Activated CD4-positive, alpha-beta T cell treated with anti-CD3 and anti-CD28 coated beads for 1 hour (primary cell): ENCODE results near the gene NPY4R.
"Not testable (repeated sequence)": the region's sequence is repeated elsewhere in the genome, so short reads cannot be mapped to it uniquely, and the experiment has no call there.

Source experiments
- DNase-seq: peaks from one replicate; pipeline ENCODE4 v3.0.0-alpha.2; 2020

Gene NPY4R

GRCh38 chr10:46465765-46466164, at the start of gene NPY4R:
Gene NPY4R, minus strand, starts transcription at chr10:46465958. Its CDS starts 3,323 bp downstream, at chr10:46462635.
- not testable (repeated sequence) for DNase-seq

GRCh38 chr10:46515366-46515765, 49.6 kb upstream of the NPY4R start:
- DNase-seq, result no peak

- DNase-seq, result no peak
These were observed 49.1 kb upstream of the NPY4R start for GRCh38 chr10:46514899-46515298.

GRCh38 chr10:46514431-46514861, 48.7 kb upstream of the NPY4R start:
- no peak for DNase-seq

GRCh38 chr10:46513333-46513732, 47.6 kb upstream of the NPY4R start:
- DNase-seq, result not testable (repeated sequence)

GRCh38 chr10:46512725-46513124, 47.0 kb upstream of the NPY4R start:
- DNase-seq, result not testable (repeated sequence)

- not testable (repeated sequence) for DNase-seq
These were observed 46.2 kb upstream of the NPY4R start for GRCh38 chr10:46512002-46512401.

GRCh38 chr10:46499990-46500389, 34.2 kb upstream of the NPY4R start:
- not testable (repeated sequence) for DNase-seq

- not testable (repeated sequence) for DNase-seq
These were observed 33.4 kb upstream of the NPY4R start for GRCh38 chr10:46498985-46499703.

- DNase-seq, result not testable (repeated sequence)
These were observed 32.1 kb upstream of the NPY4R start for GRCh38 chr10:46497878-46498277.

GRCh38 chr10:46497401-46497800, 31.6 kb upstream of the NPY4R start:
- not testable (repeated sequence) for DNase-seq

GRCh38 chr10:46491364-46492114, 25.8 kb upstream of the NPY4R start:
- DNase-seq, result not testable (repeated sequence)

- not testable (repeated sequence) for DNase-seq
These were observed 24.5 kb upstream of the NPY4R start for GRCh38 chr10:46490285-46490684.

- DNase-seq, result not testable (repeated sequence)
These were observed 20.7 kb upstream of the NPY4R start for GRCh38 chr10:46486459-46486858.

GRCh38 chr10:46474746-46475320, 9.1 kb upstream of the NPY4R start:
- not testable (repeated sequence) for DNase-seq

GRCh38 chr10:46473758-46474157, 8.0 kb upstream of the NPY4R start:
- DNase-seq, result not testable (repeated sequence)

GRCh38 chr10:46470134-46470533, 4.4 kb upstream of the NPY4R start:
- not testable (repeated sequence) for DNase-seq

GRCh38 chr10:46468119-46468809, 2.5 kb upstream of the NPY4R start:
- DNase-seq, result not testable (repeated sequence)

- not testable (repeated sequence) for DNase-seq
These were observed 2.1 kb downstream of the NPY4R start for GRCh38 chr10:46463608-46464007.

GRCh38 chr10:46462276-46462675, 3.5 kb downstream of the NPY4R start:
- DNase-seq, result not testable (repeated sequence)

- DNase-seq, result not testable (repeated sequence)
These were observed 6.2 kb downstream of the NPY4R start for GRCh38 chr10:46459579-46459978.

- DNase-seq, result not testable (repeated sequence)
These were observed 8.7 kb downstream of the NPY4R start for GRCh38 chr10:46457071-46457470.

GRCh38 chr10:46455992-46456391, 9.8 kb downstream of the NPY4R start:
- not testable (repeated sequence) for DNase-seq
